Femur (tissue), 1 donor: Measurements from ENCODE around the gene SNX30.

Source experiments
- DNase-seq: peaks from one replicate; pipeline ENCODE4 v3.0.0-alpha.2; 2017

The SNX30 gene

GRCh38 chr9:112861155-112861554 lies 110.6 kb downstream of the SNX30 start:
- no peak for DNase-seq

GRCh38 chr9:112861638-112862555 lies 111.3 kb downstream of the SNX30 start:
- no peak for DNase-seq

GRCh38 chr9:112863214-112863613 lies 112.7 kb downstream of the SNX30 start:
- DNase-seq, result no peak

- no peak for DNase-seq
Observed at GRCh38 chr9:112863746-112864145, 113.2 kb downstream of the SNX30 start.

- no peak for DNase-seq
Observed at GRCh38 chr9:112864403-112864802, 113.8 kb downstream of the SNX30 start.

GRCh38 chr9:112864982-112865381 lies 114.4 kb downstream of the SNX30 start:
- DNase-seq, result no peak

GRCh38 chr9:112866662-112867274 lies 116.2 kb downstream of the SNX30 start:
- no peak for DNase-seq

GRCh38 chr9:112867275-112867991 lies 116.9 kb downstream of the SNX30 start:
- DNase-seq, result no peak

GRCh38 chr9:112868461-112868860 lies 117.9 kb downstream of the SNX30 start:
- DNase-seq, result no peak

- no peak for DNase-seq
Observed at GRCh38 chr9:112869041-112869529, 118.5 kb downstream of the SNX30 start.

- DNase-seq, result no peak
Observed at GRCh38 chr9:112869917-112870316, 119.4 kb downstream of the SNX30 start.

GRCh38 chr9:112870556-112870955 lies 120.0 kb downstream of the SNX30 start:
- DNase-seq, result no peak

GRCh38 chr9:112872019-112872418 lies 121.5 kb downstream of the SNX30 start:
- DNase-seq, result no peak

- no peak for DNase-seq
Observed at GRCh38 chr9:112873773-112874405, 123.3 kb downstream of the SNX30 start.

GRCh38 chr9:112878752-112879151 lies 128.2 kb downstream of the SNX30 start:
- DNase-seq, result no peak

- no peak for DNase-seq
Observed at GRCh38 chr9:112880650-112881049, 130.1 kb downstream of the SNX30 start.

- no peak for DNase-seq
Observed at GRCh38 chr9:112881331-112881730, 130.8 kb downstream of the SNX30 start.

- no peak for DNase-seq
Observed at GRCh38 chr9:112884101-112884500, 133.5 kb downstream of the SNX30 start.

- DNase-seq, result no peak
Observed at GRCh38 chr9:112884721-112885120, 134.2 kb downstream of the SNX30 start.

GRCh38 chr9:112885324-112885723 lies 134.8 kb downstream of the SNX30 start:
- DNase-seq, result no peak

GRCh38 chr9:112886351-112886750 lies 135.8 kb downstream of the SNX30 start:
- DNase-seq, result no peak

GRCh38 chr9:112887381-112887780 lies 136.8 kb downstream of the SNX30 start:
- DNase-seq, result no peak
